ENCODE measurements around the gene FBXO3.

The FBXO3 gene

GRCh38 chr11:33700502-33701271 is 73.6 kb downstream of the FBXO3 start, which contains the start of gene C11orf91:
TSS of gene C11orf91 (minus strand) at chr11:33700826. CDS start at chr11:33700740, 86 bp downstream.
- peak; percentile 94 for DNase-seq

GRCh38 chr11:33700063-33700501 is 74.2 kb downstream of the FBXO3 start:
- DNase-seq, result no peak

- DNase-seq, result no peak
Observed at GRCh38 chr11:33699515-33700062, 74.7 kb downstream of the FBXO3 start.

GRCh38 chr11:33698921-33699320 is 75.4 kb downstream of the FBXO3 start:
- no peak for DNase-seq

- DNase-seq, result no peak
Observed at GRCh38 chr11:33697997-33698396, 76.3 kb downstream of the FBXO3 start.

- DNase-seq, result no peak
Observed at GRCh38 chr11:33696931-33697638, 77.2 kb downstream of the FBXO3 start.

GRCh38 chr11:33696411-33696810 is 77.9 kb downstream of the FBXO3 start:
- DNase-seq, result no peak

- DNase-seq, result no peak
Observed at GRCh38 chr11:33695051-33695566, 79.2 kb downstream of the FBXO3 start.

GRCh38 chr11:33694346-33695050 is 79.8 kb downstream of the FBXO3 start:
- DNase-seq, result no peak

- no peak for DNase-seq
Observed at GRCh38 chr11:33692541-33692940, 81.8 kb downstream of the FBXO3 start.

GRCh38 chr11:33692013-33692504 is 82.3 kb downstream of the FBXO3 start:
- no peak for DNase-seq

- no peak for DNase-seq
Observed at GRCh38 chr11:33691066-33691864, 83.1 kb downstream of the FBXO3 start.
